Measurements from ENCODE around the gene GTF3A.

DNA sequence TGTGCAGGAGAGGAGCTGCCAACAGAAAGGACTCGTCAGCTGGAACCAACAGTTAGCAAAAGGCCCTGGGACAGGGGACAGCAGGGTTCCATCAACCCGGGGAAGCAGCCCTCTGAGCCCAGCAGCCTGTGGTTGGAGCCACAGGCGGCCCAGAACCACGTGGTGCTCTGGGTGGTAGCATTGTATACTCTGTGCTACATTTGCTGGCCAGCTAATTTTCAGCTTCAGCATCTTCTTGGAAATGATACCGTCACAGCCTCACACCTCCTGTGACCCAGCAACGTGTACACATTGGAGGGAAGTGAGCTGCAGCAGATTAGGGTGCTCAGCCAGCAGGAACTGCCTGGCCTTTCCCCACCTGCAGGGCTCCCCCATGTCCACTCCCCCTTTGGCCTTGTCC is 39.1 kb downstream of the GTF3A start:
- TF ChIP-seq, protein P1, sequence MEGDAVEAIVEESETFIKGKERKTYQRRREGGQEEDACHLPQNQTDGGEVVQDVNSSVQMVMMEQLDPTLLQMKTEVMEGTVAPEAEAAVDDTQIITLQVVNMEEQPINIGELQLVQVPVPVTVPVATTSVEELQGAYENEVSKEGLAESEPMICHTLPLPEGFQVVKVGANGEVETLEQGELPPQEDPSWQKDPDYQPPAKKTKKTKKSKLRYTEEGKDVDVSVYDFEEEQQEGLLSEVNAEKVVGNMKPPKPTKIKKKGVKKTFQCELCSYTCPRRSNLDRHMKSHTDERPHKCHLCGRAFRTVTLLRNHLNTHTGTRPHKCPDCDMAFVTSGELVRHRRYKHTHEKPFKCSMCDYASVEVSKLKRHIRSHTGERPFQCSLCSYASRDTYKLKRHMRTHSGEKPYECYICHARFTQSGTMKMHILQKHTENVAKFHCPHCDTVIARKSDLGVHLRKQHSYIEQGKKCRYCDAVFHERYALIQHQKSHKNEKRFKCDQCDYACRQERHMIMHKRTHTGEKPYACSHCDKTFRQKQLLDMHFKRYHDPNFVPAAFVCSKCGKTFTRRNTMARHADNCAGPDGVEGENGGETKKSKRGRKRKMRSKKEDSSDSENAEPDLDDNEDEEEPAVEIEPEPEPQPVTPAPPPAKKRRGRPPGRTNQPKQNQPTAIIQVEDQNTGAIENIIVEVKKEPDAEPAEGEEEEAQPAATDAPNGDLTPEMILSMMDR (IDR thresholded peaks at IDR 0.05), result no peak
- no peak for TF ChIP-seq POLR2A (IDR thresholded peaks at IDR 0.05)

All from body of pancreas (tissue), 4 donors.